HL-60 (cell line): ENCODE results near the gene PRRG3.

Source experiments
- DNase-seq, 2 experiments: peaks; one replicate each; pipeline ENCODE4 v3.0.0-alpha.2; 2010 to 2020; ENCODE audit warnings: low read depth in 1 of 2, low spot score in 1 of 2
- H3K27ac ChIP-seq: fragments of 250-450 bp; sonication (Bioruptor Pico); replicated peaks from 2 replicates; pipeline ENCODE4 v1.5.1; 2020; ENCODE audit warnings: mild to moderate bottlenecking, moderate library complexity
- H3K27me3 ChIP-seq: fragments of 250-450 bp; sonication (Bioruptor Pico); 2 replicates; pipeline ENCODE4 v1.5.1; 2021; ENCODE audit warnings: mild to moderate bottlenecking, moderate library complexity; ENCODE audit not compliant: insufficient read depth, poor library complexity, severe bottlenecking
- H3K4me3 ChIP-seq: replicated peaks from 2 replicates; pipeline ENCODE4 v1.5.1; 2011; ENCODE audit warnings: mild to moderate bottlenecking, control low read depth, low read length; ENCODE audit not compliant: insufficient read depth
- CTCF ChIP-seq: IDR thresholded peaks from one replicate; pipeline ENCODE4 v1.5.1; 2011; ENCODE audit warnings: low read length, control low read depth, inconsistent platforms; ENCODE audit not compliant: insufficient read depth
- GABPA ChIP-seq: IDR thresholded peaks from 2 replicates; pipeline ENCODE4 v1.6.1; 2012; ENCODE audit warnings: low read depth
- POLR2AphosphoS5 ChIP-seq: IDR thresholded peaks from 2 replicates; pipeline ENCODE4 v1.6.1; 2012; ENCODE audit warnings: low read depth
- REST ChIP-seq: IDR thresholded peaks from 2 replicates; pipeline ENCODE4 v1.6.1; 2012; ENCODE audit warnings: low read depth; ENCODE audit not compliant: insufficient replicate concordance
- SPI1 ChIP-seq: IDR thresholded peaks from 2 replicates; pipeline ENCODE4 v1.6.1; 2012; ENCODE audit warnings: low read depth, mild to moderate bottlenecking, borderline replicate concordance

PRRG3 gene

GRCh38 chrX:151697522-151697921 is 2.3 kb downstream of the PRRG3 start:
- Histone ChIP-seq H3K4me3 (no peak overlapping the region), H3K27me3 (no peaks in the 10 kb centered on the region), H3K27ac (no peak overlapping the region)
- TF ChIP-seq POLR2AphosphoS5: no peak
- no peak for TF ChIP-seq REST
- TF ChIP-seq GABPA: no peak
- TF ChIP-seq CTCF: no peak
- TF ChIP-seq SPI1: no peak
- no peak for DNase-seq

GRCh38 chrX:151698485-151698884 is 3.2 kb downstream of the PRRG3 start:
- no peak overlapping the region for H3K4me3 ChIP-seq
- no peak for TF ChIP-seq POLR2AphosphoS5
- TF ChIP-seq CTCF: no peak
- no peak for TF ChIP-seq SPI1
- no peak for TF ChIP-seq GABPA
- TF ChIP-seq REST: no peak
- no peak overlapping the region for H3K27ac ChIP-seq
- no peaks in the 10 kb centered on the region for H3K27me3 ChIP-seq
- no peak for DNase-seq

DNA sequence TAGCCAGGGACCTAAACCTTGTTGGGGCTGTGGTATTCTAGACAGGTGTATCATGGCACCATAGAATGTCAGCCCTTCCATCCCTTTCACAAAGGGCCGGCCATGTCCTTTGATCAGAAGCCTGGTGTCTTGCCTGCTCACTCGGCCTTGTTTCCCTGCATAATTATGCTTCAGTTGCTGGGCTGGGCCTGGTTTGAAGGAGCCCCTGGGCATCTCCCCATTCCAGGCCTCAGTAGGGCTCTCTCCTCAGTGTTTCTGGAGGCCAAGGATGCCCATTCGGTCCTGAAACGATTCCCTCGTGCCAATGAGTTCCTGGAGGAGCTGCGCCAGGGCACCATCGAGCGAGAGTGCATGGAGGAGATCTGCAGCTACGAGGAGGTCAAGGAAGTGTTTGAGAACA is 4.5 kb downstream of the PRRG3 start:
- H3K4me3 ChIP-seq: no peak overlapping the region
- no peaks in the 10 kb centered on the region for H3K27me3 ChIP-seq
- DNase-seq: no peak
- TF ChIP-seq SPI1 (no peak), GABPA (no peak), CTCF (no peak), POLR2AphosphoS5 (no peak), REST (no peak)
- no peak overlapping the region for H3K27ac ChIP-seq
